ENCODE data around the gene DOK6. TPM values are rescaled to one million over a fixed set of nuclear protein-coding genes. Genes with fewer than 3 reads are reported as not detected.
"Not testable (repeated sequence)": the region's sequence is repeated elsewhere in the genome, so short reads cannot be mapped to it uniquely, and the experiment has no call there.

Gene DOK6
- total RNA-seq, result under 0.01 TPM in 1 of 2 replicates, not detected in the other

DNA sequence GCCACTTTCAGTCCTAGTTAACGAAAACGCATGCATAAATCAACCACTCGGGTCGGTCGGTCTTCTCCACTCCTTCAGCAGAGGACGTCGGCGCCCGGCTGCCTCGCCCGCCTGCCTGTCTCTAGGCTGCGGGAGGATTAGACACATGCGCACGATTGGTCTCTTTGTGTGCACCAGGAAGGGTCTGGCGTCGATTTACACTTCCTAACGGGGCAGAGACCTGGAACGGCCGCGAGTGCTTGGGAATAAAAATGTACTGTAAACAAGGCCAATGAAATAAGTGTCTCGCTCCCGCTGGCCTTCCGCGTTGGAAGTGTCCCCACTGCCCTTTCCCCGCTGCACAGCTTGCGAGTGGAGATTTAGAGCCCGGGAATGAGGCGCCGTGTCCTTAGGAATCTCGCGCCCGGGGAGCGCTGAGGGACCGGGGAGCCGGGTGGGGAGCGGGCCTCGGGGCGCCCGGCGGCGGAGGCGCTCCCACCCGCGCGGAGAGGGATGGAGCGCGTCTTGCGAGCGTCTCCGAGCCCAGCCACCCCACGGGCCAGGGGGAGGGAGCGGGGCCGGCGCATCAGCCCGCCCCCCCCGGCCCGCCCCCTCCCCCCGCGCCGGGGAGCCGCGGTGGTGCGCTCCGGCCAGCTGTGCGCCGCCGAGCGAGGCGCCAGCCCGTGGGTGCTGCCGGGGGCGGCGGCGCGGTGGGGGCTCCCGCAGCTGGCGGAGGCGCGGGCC lies at the start of gene DOK6:
TSS of gene DOK6 (plus strand) at position 636 of the 723 bp plus-strand sequence.
- DNase-seq (ENCODE audit: low read depth, low spot score), result no peak

DNA sequence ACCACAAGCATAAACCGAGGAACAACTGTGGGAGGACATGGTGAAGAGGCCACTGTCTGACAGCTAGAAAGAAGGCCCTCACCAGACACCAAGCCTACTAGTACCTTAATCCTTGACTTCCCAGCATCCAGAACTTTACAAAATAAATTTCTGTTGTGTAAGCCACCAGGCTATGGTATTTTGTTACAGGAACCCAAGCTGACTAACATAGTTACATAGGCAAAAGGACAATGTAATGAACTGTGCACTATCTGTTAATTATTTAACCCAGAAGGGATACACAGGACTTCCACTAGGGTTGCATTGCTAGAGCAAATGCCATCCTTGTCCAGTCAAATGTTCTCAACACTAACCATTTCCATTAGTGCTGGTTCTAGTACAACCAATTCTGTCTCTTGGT lies 47.7 kb upstream of the DOK6 start:
- DNase-seq (ENCODE audit: low read depth, low spot score), result no peak

DNA sequence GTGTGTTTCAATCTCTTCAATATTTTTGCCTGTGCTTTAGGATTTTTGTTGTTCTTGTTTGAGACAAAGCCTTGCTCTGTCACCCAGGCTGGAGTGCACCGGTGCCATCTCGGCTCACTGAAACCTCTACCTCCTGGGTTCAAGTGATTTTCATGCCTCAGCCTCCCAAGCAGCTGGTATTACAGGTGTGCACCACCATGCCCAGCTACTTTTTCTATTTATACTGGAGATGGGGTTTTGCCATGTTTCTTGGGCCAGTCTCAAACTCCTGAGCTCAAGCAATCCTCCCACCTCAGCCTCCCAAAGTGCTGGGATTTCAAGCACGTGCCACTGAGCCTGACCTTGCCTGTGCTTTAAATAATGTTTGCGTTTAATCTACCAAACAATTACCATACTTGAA lies 43.1 kb upstream of the DOK6 start:
- DNase-seq (ENCODE audit: low read depth, low spot score), result no peak

DNA sequence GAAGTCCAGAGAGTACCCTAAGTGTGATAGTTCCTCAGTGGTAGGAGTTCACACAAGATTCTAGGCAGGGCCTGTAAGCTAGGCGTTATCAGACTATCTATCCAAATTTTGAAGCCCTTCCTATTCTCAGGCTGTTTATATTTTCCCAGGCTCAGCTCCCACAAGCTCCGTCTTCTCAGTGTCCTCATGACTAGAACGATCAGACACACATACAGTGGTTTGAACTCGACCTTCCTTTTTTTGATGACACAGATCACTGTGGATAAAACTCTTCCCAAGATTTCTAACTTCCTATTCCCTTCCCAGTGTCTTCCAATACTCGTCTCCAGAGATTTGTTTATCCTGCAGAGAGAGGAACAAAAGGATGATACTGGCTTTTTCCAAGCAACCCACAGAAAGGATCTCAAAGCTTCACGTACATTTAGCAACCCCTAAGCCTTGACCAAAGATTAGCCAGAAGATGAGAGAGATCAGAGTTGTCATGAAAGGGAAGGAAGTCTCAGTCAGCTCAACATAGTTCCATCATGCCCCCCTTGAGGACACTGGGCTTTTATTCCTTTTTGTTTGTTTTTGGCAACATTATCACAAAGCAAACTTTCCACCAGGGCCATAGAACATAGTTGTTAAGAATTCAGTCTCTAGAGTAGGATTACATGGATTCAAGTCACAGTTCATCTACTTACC lies 42.3 kb upstream of the DOK6 start:
- DNase-seq (ENCODE audit: low read depth, low spot score), result no peak

DNA sequence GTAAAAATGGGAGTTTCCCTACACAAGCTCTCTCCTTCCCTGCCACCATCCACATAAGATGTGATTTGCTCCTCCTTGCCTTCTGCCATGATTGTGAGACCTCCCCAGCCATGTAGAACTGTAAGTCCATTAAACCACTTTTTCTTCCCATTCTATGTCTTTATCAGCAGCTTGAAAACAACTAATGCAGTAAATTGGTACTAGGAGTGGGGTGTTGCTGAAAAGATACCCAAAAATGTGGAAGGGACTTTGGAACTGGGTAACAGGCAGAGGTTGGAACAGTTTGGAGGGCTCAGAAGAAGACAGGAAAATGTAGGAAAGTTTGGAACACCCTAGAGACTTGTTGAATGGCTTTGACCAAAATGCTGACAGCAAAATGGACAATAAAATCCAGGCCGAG lies 40.9 kb upstream of the DOK6 start:
- not testable (repeated sequence) for DNase-seq (ENCODE audit: low read depth, low spot score)

DNA sequence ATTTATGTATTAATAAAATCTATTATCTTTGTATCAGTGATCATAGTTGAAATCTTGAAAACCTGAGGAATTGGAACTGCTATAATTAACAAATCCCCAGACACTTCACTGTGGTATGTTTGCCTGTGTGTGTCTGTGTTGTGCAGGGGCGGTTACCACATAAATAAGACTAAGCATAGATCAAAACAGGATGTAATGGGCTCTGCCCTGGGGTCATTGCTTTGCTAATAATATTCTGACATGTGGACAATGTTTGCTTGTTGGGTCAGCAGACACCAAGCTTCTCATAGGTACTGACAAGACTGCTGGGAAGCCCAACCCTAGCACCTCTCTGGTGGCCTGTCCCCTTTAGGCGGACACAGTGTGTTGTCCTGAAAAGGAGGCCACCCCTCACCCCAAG lies 35.8 kb upstream of the DOK6 start:
- DNase-seq (ENCODE audit: low read depth, low spot score), result no peak

DNA sequence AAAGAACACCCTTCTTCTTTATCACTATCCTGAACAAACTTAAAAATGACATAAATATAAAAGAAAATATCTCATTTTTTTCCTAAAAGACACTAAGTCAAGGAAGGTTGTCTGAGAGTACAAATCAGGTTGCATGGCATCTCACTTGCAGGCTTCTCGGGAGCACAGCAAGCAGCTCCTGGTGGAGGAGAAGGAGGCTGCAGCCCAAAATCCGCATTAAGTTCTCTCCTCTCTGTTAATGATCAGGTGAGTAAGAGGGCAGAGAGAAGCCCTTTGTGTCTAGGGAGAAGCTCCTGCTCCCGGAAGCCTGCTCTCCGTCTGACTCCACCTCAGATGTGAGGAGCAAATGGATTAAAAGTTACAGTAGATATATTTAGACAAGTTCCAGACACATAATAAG lies 35.0 kb upstream of the DOK6 start:
- DNase-seq (ENCODE audit: low read depth, low spot score), result no peak

DNA sequence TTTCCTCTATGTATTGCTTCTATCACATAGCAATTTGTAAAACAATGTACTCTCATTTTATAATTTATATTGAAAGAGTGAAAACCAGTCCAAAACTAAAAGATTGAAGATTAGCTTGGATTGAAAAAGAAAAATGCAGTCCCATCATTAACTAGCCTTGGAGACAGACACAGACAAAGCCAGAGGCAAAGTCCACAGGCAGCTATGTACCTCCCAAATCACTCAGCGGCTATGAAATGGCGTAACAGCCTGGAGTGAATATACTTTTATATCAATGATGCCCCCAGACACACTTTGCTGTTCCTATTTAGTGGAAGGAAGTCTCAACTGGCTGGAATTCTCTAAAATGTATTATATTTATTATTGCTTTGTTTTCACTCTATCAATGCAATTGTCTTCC lies 33.6 kb upstream of the DOK6 start:
- no peak for DNase-seq (ENCODE audit: low read depth, low spot score)

DNA sequence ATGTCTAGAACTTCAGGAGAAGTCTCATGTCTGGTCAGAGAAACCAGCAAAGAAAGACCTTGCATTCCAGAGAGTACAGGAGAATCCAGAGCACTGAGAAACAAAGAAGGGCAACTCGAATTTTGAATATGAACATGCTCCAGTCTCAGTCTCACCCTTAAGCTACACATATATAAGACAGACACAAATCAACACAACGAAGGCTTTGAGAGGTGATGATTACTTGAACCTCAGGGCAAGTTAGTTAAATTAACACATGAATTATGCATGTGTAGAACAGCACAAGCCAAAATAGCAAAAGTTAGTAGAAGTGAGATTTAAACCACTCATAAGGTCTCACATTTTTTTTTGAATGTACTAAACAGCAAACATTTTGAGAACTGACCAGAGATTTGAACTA lies 29.0 kb upstream of the DOK6 start:
- no peak for DNase-seq (ENCODE audit: low read depth, low spot score)

DNA sequence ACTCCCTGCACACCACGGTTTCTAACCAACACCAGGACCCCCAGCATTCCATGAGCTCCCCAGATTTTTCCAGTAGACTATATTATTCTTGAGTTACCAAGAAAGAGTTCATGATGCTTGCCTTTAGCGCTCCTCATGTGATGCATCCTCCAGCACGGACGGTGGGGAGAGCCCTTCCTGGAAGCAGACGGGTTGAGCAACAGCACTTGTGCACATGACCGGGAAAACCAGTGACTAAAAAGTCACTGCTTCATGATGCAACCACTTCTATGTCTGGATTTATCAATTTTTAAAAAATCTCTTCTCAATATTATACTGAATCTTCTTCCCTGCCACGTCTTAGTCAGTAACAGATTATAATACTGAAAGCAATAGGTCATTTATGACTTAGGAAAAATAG lies 20.4 kb upstream of the DOK6 start:
- DNase-seq (ENCODE audit: low read depth, low spot score), result no peak

DNA sequence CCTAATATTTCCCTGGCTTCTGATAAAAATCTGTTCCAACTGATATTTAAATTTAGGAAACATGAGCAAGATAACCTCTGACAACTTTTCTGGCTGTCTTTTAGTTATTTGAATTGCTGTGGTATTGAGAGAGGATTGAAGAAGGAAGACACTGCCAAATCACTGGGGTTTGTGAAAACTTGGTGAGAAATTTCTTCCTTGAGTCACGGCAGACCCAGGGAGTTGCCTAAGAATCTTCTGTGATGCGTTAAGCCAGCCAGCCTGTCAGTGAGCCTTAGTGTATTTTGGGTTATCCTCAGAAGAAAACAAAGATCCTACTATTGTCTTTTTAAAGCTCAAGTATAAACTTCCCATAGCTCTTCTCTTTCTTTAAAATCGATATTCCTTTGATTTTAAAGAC lies 17.5 kb upstream of the DOK6 start:
- DNase-seq (ENCODE audit: low read depth, low spot score), result no peak

DNA sequence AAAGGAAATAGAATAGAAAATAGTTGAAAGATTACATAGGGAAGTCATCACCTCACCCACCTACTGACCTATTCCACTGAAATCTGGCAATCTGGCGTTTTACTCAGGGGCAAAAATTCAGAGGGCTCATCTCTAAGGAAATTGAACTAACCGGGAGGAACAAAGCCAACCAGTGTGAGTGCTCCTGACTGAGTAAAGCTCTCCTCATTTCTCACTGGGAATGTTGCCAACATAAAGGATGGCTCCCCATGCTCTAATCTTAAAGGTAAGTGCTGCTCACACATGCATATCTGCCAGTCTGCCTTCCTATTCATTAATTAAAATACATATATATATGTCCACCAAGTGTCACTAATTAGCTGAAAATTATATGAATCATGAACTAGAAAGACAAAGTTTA lies 13.5 kb upstream of the DOK6 start:
- no peak for DNase-seq (ENCODE audit: low read depth, low spot score)

DNA sequence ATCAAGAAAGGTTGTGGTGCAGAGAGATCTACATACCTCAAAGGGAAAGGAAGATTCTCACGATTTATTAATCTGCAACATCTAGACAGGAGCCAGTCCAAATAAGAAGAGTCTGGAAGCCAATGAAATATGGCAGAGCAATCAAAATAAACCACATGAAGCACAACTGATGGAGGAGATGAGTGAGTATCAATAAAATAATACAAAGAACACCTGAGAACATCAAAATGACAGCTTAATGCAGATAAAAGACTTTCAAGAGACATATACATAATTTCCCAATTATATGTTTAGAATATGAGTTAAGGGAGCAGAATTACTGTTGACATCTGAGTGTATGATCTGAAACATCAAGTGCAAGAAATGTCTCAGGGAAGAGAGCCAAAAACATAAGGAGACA lies 12.5 kb upstream of the DOK6 start:
- no peak for DNase-seq (ENCODE audit: low read depth, low spot score)

DNA sequence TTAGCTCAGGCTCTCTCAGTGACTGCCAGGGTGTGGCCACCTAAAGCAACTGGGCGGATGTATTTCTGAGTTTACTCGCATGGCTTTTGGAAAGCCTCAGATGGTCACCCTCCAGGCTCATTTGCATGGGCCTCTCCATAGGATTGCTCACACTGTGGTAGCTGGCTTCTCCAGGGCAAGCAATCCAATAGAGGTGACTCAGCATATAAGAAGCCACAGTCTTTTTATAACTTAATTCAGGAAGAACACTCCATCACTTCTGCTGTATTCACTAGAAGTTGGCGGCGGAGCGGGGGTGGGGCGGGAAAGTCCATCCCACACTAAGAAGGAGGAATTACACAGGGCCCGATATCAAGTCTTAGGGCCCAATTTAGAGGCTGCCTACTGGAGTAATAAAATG lies 3.6 kb upstream of the DOK6 start:
- DNase-seq (ENCODE audit: low read depth, low spot score), result no peak

DNA sequence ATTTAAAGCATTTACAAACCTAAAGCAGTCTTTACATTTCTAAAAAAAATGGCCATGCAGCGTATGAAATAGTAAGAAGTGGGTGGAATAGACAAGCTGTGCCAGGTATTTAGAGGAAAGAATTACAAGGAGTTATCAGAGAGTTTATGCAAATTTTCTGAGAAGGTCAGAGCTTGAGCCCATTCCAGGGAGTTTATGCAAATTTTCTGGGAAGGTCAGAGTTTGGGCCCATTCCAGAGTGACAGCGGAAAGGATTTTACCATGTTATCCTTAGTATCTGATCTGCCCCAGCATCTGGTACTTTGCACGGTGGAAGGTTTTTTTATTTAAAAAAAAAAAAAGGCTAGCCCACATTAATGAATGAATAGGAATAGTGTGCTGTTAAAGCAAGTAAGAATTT lies 1.4 kb upstream of the DOK6 start:
- no peak for DNase-seq (ENCODE audit: low read depth, low spot score)

DNA sequence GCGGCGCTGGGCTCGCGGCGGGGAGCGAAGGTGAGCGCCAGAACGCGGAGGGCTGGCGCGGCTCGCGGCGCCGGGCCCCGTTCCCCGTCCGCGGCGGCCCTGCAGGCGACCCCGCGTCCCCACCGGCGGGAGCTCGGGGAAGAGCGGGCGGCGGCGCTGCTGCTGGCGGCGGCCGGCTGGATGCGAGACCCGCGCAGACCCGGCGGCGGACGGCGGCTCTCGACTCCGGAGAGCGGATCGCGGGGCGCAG lies 213 bp downstream of the DOK6 start:
- no peak for DNase-seq (ENCODE audit: low read depth, low spot score)

DNA sequence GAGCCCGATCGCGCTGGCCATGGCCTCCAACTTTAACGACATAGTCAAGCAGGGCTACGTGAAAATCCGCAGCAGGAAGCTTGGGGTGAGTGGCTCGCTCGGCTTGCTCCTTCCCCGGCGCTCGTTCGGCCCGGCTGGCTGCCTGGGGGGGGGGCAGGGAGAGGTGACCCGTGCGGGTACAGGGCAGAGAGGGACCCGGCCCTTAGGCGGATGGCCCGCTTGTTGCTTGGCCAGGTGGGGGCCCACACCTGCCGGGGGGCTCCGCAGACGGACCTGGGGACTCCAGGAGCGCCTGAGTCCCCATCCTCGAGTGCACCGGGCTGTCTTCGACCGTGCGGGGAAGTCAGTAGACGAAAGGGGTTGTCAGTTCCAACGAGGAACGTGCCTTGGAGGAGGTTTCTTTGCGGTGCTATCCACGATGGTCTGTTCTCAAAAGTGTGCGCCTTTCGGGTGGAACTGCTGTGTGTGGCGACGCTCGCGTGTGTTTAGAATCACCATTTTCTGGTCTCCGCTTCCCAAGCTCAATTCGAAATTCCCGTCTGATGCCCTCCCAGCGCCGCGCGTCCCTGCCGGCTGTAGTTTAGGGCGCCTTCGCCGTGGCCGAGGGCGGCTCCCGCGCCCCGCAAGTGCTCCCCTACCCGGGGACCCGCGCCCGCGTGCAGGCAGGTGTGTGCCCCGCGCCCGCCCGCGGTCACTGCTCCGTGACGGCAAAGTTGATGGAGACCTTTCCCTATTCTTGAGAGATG lies 711 bp downstream of the DOK6 start:
- no peak for DNase-seq (ENCODE audit: low read depth, low spot score)

DNA sequence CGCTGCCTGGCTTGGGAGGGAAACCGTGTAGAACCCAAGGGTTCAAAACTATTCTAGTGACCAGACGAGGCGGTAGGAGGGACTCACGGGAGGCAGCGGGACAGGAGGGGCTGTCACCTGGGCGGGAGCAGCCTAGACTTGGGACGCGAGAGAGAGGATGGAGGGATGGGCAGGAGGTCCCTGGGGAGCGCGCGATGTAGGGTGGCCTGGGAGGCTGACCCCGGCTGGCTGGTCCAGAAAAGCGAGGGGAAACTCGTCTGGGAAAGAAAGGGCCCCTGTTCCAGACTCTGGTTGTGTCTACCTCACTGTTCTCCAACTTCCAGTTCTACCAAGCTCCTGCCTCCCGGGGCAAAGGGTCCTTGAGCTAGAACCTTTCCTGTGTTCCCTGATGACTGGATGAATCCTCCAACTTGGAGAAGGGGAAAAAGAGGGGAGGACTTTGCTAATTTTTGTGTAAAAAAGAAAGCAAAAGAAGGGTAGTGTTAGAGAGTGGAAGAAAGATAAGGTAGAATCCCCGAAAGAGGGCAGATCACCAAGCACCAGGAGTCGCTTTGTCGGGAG lies 1.4 kb downstream of the DOK6 start:
- DNase-seq (ENCODE audit: low read depth, low spot score), result no peak

DNA sequence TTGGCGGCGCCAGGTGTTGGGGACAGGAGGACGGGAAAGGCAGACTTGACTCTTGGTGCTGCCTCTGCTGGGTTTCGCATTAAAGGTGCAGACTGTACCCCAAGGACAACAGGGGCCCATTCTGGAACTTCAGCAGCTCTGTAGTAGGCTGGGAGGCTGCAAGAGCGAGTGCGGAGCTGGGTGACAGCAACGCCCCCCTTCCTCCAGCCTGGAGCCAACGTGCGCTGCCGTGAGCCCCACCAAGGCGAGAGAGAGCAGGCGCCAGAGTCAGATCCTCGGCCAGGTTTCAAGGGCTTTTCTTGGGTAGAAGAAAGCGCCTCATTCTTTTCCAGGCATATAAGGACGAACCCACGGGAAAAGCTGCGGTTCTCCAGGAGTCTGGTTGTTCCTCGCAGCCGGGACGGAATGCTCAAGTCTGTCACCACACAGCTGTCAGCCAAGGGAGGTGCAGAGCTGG lies 1.9 kb downstream of the DOK6 start:
- no peak for DNase-seq (ENCODE audit: low read depth, low spot score)

DNA sequence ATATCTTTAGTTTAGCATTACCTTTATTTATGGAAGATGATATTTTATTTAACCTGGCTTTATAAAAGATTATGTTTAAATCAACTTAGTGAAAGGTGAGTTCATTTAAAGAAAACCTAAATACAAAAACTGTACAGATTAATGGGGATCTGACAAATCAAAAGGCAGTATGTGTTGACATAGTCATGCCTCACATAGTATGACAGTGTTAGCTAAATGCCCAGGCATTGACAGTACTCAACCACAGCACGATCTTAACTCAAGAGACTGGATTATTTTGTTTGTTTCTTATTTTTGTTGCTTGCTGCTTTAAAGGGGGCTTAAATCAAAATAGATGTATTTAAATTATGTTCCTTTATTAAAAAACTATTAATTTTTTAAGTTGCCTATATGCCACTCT lies 7.8 kb downstream of the DOK6 start:
- no peak for DNase-seq (ENCODE audit: low read depth, low spot score)

DNA sequence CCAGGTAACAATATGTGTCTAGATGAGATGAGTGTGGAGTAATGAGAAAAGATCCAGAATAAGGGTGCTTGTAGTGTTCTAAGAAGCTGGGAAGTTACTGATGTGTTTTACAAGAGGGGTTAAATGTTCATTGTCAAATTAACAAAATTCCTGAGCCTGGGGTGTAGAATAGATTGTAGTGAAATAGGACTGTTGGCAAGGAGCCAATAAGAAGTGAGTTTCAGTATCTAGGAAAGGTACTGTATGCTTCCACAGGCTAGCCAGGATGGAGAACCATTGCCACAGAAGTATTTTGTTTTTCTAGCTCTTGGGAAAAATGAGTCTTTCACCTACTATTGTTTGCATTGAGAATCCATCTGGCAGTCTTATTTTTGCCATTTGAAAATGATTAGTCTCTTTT lies 10.5 kb downstream of the DOK6 start:
- DNase-seq (ENCODE audit: low read depth, low spot score), result no peak

DNA sequence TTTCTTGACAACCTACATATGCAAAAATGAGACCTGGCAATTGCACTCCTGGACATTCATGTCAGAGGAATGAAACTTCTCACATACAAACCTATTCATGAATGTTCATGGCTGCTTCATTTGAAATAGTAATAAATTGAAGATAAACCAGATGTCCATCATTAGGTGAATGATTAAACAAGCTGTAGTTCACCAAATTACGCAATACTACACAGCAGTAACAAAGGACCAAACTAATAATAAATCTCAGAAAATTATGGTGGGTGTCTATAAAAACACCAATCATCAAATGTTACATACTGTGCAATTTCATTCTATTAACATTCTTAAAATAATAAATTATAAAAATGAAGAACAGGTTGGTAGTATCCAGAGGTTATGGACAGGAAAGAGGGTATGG lies 13.5 kb downstream of the DOK6 start:
- no peak for DNase-seq (ENCODE audit: low read depth, low spot score)

DNA sequence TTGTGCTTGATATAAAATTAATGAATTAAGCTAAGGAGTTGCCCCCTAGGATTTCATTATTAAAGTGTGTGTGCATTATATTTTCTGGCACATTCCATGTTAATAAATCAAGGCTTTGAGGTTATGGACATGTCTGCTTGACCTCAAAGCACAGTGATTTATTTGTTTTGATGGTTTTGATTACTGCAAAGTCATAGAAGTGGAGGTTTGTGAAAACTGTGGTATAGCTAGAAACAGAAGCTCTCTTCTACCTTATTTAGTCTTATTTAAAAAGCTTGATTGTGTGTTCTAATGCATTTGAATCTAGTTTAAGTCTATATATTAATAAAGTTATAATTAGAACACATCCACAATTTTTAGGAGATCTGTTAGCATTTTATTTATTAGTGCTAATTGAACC lies 32.2 kb downstream of the DOK6 start:
- no peak for DNase-seq (ENCODE audit: low read depth, low spot score)

Measured in pulmonary artery endothelial cell (primary cell).